NCI-H524 treated with DMSO at 0.1 percent for 48 hours (cell line): ENCODE results near the gene TMOD1.

Experiments used
- DNase-seq: peaks from one replicate; lab custom pipeline; 2025; lab: John Stamatoyannopoulos, UW

Gene TMOD1

DNA sequence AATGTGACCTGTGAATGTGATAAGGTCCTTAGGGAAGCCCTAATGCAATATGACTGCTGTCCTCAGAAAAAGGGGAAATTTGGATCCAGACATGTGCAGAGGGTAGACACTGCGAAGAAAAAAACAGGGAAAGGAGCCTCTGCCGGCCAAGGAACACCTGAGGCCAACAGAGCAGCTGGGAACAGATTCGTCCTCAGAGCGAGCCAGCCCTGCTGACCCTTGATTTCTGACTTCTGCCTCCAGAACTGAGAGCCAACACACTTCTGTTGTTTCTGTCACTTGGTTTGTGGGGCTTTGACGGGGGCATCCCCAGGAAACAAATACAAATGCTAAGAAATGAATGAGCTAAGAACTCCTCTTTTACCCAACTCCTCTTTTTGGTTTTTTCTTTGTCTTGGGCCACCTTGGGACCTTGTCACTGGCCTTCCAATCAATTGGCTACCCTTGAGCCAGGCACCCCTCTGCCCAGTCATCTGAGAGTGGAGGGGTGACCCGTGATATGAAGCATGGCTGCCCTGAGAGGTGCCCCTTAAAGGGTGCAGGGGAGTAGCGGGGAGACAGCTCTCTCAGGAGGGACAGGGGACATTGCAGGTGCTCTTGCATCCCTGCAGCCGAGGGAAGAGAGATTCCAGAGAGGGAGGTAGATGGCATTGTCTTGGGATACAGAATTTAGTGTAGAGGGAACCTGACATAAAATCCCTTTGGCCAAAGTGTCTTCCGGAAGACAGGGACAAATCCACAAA is 16.9 kb downstream of the TMOD1 start:
- DNase-seq = no peak

GRCh38 chr9:97518909-97519307 is 17.4 kb downstream of the TMOD1 start:
- no peak for DNase-seq

DNA sequence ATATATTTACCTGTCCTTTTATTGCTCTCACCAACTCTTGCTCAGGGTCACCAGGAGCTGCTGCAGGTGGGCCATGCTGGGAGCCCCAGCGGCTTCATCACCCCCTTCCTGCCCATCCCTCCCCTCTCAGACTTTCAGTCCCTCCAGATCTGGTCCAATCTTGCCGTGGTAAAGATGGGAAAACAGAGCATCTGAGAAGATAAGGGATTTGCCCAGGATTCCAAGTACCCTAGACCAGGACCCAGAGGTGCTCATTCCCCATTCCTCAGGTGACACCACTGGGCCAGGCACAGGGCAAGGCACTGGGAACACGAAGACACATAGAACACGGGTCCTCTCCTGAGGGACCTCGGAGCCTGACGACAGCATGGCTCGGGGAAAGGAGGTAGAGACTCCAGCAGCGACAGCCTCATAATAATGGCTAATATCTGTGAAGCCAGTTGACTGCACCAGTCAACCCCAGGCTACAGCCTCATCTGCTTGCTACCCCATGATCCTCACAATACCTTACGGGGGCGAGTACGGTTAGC is 18.0 kb downstream of the TMOD1 start:
- DNase-seq = no peak

- DNase-seq = no peak
These were observed 20.3 kb downstream of the TMOD1 start for GRCh38 chr9:97521576-97522333.

DNA sequence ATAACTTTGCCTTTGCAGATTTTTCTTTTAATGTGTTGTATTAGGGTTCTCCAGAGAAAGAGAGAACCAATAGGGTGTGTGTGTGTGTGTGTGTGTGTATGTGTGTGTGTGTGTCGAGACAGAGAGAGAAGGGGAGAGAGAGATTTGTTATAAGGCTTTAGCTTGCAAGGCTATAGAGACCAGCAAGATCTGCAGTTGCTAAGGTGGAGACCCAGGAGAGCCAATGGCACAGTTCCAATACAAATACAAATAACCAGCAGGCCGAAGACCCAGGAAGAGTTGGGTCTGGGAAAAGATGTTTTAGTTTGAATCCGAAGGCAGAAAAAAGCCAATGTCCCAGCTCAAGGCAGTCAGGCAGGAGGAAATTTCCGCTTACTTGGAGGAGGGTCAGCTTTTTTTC is 23.0 kb downstream of the TMOD1 start:
- no peak for DNase-seq

GRCh38 chr9:97525451-97525850 is 24.0 kb downstream of the TMOD1 start:
- no peak for DNase-seq

DNA sequence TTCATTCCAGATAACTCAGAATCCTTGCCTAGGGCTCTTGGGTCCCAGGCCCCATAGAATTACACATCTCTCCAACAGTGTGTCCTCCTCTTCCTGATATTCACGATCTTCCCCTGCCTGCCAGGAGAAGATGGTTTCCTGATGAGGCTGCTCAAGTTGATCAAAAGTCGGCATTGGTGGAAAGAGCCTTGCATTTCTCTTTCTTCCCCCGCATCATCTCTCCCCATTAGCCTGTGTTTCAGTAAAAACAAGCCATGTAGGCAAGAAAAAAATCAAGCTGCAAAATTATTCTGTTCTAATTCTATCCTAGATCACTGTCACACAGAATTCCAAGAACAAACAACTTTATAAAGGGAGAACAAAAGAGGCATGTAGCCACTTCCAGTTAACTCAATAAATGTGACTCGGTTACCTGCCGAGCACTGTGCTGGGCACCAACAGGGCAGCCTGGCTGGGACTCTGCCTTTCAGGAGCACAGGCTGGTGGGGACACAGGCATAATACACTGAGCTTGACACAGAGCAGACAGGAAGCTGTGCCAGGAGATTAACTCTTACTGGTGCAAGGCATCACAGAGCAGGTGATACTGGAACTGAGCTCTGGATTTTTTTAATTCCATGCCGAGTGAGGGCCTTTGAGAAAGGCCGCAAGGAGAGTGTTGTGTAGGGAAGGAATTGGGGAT is 25.6 kb downstream of the TMOD1 start:
- DNase-seq = no peak

- no peak for DNase-seq
These were observed 26.4 kb downstream of the TMOD1 start for GRCh38 chr9:97527626-97528528.

- no peak for DNase-seq
These were observed 27.2 kb downstream of the TMOD1 start for GRCh38 chr9:97528529-97529230.

DNA sequence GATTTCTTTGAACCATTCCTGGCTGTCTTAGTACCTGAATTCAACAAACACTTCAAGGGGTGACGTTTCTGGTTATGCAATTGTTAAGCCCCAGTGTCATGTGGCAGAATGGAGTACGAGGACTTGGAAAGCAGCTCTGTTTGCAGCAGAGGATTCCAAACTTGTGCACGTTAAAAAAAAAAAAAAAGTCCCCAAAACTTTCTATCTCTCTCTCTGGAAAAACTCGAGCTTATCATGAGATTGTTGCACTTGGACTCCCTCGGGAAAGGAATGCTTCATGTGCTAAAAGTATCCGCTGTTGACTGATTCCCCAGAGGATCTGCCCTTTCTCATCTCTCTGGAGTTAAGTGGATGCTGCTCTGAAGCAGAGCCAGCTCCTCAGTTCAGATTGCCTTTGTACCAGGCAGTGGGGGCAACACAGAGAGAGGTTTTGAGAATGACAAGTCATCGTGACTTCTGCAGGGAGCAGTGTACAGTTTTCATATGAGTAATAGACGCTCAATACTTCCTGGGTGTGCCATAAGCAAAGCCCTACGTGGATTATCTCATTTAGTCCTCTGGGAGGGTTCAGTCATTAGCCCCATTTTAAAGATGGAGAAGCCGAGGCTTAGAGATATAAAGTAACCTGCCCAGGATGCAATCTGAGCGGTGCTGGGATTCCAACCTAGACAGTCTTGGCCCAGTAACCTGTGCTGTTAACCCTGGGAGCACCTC is 28.1 kb downstream of the TMOD1 start:
- no peak for DNase-seq

GRCh38 chr9:97531888-97532376 is 30.5 kb downstream of the TMOD1 start:
- DNase-seq = no peak

DNA sequence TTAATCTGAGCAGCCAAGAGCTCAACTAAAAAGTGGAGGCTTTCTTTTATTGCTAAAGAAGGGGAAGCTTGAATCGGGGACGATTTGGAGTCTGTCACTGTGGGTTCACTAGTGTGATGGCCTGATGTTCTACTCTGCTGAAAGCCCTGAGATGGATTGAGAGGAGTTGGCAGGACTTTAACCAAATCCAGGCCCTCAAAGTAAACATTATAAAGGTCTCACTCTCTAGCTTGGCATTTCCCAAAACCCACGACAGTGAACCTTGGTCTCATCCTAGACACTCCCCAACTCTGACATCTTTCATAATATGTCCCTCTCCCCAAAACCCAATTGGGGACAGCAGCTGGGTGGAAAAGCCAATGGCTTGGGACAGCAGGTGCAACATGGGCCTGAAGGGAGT is 32.7 kb downstream of the TMOD1 start:
- DNase-seq = no peak

DNA sequence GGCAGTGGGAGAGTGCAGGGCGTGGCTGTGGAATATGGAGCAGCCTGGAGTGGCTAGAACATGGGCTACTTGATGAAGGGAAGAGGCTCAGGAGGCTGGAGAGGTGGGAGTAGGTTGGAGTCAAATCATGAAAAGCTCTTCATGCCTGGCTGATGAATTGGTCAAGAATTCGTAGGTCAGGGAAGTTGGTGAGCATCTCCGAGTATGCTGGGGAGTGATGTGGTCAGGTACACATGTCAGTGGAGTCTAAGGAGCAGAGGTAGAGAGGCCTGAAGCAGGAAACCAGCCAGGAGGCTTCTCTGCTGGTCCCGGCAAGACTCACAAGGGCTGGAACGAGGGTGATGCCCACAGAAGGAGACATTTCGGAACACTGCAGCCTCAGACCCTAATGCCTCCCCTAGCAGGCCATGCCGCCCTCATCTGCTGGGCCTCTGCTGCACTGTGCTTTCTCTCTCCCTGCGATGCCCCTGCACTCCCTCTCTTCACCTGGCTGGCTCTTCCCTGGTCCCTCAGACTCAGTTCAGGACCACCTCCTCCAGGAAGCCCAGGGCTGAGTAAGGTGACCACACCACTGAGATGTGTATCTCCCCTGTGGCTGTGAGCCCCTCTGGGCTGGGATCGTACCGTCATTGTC is 33.6 kb downstream of the TMOD1 start:
- DNase-seq = no peak

GRCh38 chr9:97535771-97536170 is 34.3 kb downstream of the TMOD1 start:
- DNase-seq = no peak

DNA sequence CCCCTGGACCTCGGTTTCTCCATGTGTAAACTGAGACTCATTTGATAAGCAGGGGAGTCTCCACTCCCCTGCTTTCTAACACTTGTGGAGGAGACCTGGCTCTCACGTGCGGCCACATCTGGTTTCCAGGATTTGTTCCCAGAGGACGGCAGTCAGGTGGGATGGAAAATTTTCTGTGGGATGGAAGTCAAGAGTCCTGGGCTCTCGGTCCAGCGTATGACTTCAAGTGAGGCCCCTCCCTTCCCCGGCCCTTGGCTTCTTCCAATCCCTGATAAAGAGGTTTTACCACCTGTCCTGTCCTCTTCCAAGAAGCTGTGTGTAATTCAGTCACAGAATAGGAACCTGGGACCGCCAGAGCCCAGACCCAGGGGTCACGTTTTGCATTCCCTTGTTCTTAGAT is 35.0 kb downstream of the TMOD1 start:
- no peak for DNase-seq

DNA sequence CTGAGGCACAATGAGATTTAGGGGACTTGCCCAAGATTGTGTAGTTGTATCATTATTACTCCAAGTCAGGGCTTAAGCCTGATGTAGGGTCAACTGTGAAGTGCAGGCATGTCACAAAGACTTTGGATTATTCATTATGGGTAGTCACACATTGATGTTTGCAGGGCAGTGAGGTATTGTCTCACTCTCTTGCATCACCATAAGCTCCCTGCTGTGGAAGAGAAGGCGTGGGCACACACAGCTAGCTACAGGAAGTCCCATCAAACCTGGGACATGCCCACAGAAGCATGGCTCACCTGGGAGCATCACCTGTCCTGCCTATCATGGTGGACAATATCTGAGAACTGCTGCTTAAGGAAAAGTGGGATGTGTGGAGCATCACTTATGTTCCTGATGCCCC is 42.1 kb downstream of the TMOD1 start:
- no peak for DNase-seq

DNA sequence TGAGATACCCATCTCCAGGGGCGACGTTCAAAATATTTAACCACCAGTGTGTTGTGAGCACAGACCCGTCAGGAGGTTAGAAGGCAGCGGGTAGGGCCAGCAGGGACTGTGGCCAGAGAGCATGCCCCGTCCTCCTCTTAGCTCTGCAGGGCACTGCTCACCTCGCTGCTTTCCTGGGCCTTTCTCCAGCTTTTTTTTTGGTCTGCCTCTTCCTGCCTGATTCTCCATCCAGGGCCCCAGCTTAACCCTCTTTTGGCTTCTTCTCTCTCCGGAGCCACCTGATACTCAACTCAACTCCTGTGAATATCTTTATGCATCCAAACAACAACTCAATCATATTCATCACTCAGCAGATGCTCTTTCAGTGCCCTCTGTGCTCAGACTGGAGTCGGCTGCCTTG is 44.0 kb downstream of the TMOD1 start:
- no peak for DNase-seq

DNA sequence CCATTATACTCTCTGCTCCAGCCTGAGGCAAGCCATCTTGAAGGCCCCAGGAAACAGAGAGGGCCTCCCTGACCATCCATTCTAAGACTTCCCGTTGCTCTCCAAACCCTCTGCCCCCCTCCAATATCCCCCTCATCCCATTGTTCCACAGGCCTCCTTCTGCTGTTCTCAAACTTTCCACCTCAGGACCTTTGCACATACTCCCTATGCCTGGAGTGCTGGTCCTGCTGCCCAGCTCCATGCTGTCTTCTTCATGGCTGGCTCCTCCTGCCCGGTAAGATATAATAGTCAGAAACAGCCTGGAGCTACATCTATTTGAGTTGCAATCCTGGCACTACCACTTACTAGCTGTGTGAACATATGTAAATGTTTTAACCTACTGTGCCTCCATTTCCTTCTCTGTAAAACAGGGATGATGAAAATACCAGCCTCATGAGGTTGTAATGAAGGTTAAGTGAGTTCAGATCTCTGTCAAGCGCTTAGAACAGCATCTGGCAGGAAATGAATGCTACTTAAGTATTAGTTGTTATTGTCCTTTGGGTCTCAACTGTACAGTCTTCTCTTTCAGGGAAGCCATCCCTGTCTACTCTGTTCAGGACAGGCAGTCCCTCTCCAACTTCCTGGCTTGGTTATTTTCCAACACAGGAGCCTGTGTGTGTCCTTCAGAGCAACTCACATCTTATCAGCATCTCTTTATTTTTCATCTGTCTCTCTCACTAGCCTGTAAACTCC is 45.8 kb downstream of the TMOD1 start:
- no peak for DNase-seq

GRCh38 chr9:97548379-97548778 is 46.9 kb downstream of the TMOD1 start:
- DNase-seq = no peak
